Panc1 (cell line): Measurements from ENCODE around the gene GNA12.

Experiments
- REST ChIP-seq, 2 experiments: IDR thresholded peaks; 2 replicates each; pipeline ENCODE4 v1.6.1; 2011 to 2012; ENCODE audit warnings: low read depth in 2 of 2, control low read depth in 1 of 2, low read length in 1 of 2, mild to moderate bottlenecking in 1 of 2, moderate library complexity in 1 of 2; ENCODE audit not compliant: insufficient read depth in 1 of 2
- TF ChIP-seq, protein P1 (sequence below): fragments of 450-650 bp; IDR thresholded peaks from 2 replicates; pipeline ENCODE4 v1.5.1; 2017; ENCODE audit warnings: mild to moderate bottlenecking

- TF ChIP-seq, protein P1, sequence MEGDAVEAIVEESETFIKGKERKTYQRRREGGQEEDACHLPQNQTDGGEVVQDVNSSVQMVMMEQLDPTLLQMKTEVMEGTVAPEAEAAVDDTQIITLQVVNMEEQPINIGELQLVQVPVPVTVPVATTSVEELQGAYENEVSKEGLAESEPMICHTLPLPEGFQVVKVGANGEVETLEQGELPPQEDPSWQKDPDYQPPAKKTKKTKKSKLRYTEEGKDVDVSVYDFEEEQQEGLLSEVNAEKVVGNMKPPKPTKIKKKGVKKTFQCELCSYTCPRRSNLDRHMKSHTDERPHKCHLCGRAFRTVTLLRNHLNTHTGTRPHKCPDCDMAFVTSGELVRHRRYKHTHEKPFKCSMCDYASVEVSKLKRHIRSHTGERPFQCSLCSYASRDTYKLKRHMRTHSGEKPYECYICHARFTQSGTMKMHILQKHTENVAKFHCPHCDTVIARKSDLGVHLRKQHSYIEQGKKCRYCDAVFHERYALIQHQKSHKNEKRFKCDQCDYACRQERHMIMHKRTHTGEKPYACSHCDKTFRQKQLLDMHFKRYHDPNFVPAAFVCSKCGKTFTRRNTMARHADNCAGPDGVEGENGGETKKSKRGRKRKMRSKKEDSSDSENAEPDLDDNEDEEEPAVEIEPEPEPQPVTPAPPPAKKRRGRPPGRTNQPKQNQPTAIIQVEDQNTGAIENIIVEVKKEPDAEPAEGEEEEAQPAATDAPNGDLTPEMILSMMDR, result no peak
- no peak for TF ChIP-seq REST (IDR thresholded peaks at IDR 0.05; ENCODE audit: insufficient read depth in 1 of 2, low read depth in 2 of 2, low read length in 1 of 2)
Observed at GRCh38 chr7:2699289-2699620, 144.9 kb downstream of the GNA12 start.
